ENCODE data around the gene RXRA.

The RXRA gene
- 12.1 to 36.5 reads per million in 2 donors for total RNA-seq

DNA sequence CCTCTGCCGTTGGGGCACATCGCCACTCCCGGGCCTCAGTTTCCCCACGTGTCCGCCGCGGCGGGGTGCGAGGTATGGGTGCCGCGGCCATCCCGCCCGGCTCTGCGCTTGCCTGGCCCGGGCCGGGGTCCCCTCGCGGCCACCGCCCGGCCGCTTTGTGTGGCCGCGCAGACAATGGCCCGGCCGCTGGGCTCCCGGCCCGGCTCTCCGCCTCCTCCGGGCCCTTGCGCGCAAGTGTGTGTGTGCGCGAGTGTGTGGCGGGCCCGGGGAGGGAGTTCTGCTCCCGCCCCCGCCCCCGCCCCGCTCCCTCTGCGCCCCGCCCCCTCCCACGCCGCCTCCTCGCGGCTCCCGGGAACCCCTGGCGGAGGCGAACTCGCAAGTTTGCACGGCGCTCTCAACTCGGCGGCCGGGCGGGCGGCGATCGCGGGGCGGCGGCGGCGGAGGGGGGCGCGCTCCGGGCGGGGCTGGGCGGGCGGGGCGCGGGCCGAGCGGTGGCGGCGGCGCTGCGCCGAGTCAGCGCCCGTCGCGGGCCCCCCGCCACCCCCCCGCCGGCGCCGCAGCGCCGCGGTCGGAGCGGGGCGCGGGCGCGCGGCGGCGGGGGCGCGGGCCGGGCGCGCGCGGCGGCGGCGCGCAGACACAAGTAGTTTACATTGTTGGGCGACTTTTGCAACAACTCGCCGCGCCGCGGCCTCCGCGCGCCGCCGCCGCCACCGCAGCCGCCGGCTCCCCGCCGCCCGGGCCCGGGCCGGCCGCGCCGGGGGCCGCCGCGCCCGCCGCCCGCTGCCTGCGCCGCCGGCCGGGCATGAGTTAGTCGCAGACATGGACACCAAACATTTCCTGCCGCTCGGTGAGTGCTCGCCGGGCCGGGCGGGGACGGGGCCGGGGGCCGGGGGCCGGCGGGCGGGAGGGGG is at the start of gene RXRA:
TSS of gene RXRA (plus strand) at position 643 of the 911 bp plus-strand sequence. CDS start at position 820, 177 bp downstream.
- peak; percentile 71 for DNase-seq

DNA sequence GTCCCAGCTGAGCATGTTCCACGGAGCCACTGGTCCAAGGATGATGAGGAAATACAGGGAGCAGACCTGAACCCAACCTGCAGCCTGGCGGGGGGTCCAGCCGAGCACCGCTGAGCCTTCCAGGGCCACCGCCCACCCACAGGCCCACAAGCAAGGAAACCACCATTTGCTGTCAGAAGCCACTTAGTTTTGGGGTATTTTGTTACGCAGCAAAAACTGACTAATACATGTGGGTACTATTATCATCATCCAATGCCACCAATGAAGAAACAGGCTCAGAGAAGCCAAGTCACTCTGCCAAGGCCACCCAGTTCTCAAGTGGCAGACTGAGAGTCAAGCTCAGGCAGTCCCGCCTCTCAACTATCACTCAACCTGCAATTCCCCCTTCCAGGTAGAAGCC is 48.0 kb upstream of the RXRA start:
- DNase-seq = no peak

DNA sequence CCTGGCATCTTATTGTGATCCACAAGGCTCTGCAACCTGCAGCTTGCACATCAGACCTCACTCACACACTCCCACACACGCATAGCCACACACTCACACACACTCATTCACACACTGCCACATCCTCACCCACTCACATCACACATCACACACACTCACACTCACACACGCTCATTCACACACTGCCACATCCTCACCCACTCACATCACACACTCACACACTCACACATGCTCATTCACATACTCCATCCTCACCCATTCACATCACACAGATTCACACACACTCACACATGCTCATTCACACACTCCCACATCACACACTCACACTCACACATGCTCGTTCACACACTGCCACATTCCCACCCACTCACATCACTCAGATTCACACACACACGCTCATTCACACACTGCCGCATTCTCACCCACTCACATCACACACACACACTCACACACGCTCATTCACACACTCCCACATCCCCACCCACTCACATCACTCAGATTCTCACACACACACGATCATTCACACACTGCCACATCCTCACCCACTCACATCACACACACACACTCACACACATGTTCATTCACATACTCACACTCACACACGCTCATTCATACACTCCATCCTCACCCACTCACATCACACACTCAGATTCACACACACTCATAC is 47.1 kb upstream of the RXRA start:
- DNase-seq = no peak

DNA sequence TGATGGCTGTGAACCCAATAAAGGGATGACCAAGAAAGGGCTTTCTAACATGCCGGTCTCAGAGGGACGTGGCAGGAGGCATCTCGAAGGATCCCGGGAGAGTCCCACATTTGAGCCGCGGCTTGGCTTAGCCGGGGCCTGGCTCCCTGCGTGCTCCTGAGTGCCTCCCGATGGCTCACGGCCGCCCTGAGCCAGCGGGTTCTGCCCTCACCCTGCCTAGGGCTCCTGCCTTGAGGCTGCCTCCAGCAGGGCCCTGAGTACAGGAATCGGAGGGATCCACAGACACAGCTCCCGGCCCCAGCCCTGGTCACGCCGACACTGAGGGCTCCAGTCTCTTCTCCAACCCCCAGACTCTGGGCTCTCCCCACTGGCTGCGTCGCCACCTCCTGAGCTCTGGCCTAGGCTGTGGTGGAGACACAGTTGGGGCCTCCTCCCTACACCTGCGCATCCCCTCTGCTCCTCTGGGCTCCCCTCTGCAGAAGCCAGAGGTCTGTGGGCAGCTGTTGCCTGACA is 44.1 kb upstream of the RXRA start:
- no peak for DNase-seq

DNA sequence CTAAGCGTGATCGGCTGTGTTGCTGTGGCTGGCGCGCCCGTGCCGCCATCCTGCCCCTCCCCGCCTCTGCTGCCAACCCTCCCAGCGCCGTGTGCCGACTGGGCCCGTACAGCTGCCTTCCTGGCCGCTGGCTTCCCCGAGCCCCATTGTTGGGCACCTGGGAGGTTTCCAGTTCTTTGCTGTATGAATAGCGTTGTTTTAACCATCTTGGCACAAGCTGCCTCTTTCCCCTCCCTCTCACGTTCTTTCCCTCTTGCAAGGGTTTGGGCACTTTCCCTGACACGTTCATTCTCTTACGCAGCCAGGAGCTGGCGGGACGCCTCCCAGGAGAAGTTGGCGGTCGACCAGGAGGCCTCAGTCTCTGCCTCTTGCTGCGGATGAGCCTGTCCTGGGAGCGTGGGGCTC is 43.1 kb upstream of the RXRA start:
- no peak for DNase-seq

DNA sequence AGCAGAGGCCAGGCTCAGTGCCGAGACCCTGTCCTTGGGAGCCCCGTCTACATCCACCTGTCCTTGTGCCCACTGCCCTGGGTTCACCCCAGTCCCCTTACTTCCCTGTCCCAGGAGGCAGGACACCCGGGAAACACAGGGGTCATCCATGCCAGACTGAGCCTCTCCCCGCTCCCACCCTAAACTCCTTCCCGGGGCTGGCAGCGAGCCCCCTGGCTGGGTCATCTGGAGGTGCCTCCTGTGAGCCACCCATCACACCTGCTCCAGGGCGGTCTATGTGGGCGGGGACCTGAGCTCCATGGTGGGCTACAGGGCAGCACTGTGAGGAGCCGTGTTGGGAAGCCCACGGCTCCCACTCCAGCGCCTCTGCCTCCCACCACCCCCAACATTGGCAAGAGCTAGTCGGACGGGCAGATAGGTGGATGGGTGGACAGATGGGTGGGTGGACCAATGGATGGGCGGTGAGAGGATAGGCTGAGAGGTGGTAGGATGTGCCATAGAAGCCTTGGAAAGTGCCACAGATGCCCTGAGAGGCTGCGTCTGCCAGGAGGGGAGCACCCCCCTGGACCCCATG is 42.5 kb upstream of the RXRA start:
- no peak for DNase-seq

DNA sequence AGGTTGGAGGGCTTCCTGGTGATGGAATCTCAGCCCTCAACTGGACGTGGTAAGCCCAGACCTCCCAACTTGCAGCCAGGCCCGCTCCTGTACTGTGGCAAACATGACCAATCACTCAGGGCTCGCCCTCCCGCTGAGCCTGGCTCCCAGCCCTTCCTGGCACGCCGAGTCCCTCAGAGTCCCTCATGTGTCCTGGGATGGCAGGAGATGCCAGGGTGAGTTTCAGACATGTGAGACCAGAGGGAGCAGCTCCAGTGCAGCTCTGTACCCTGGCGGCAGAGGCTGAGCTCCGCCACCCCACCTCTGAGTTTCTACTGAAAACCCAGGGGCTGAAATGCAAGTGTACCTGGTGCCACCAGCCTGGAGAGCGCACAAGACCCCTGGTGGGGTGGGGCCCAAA is 42.0 kb upstream of the RXRA start:
- no peak for DNase-seq

DNA sequence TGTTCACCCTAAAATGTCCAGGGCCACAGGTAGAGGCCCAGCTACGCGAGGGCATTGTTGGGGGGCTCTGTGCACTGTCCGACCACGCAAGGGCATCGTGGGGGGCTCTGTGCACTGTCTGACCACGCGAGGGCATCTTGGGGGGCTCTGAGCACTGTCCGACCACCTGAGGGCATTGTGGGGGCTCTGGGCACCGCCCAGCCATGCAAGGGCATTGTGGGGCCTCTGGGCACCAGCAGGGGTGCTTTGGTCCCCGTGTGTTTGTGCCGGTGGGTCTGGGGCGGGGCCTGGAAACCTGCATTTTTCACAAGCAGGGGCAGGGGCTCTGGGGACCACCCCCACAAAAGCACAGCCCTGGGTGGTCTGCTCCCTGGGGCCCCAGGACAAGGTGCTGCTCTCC is 41.5 kb upstream of the RXRA start:
- DNase-seq = no peak

DNA sequence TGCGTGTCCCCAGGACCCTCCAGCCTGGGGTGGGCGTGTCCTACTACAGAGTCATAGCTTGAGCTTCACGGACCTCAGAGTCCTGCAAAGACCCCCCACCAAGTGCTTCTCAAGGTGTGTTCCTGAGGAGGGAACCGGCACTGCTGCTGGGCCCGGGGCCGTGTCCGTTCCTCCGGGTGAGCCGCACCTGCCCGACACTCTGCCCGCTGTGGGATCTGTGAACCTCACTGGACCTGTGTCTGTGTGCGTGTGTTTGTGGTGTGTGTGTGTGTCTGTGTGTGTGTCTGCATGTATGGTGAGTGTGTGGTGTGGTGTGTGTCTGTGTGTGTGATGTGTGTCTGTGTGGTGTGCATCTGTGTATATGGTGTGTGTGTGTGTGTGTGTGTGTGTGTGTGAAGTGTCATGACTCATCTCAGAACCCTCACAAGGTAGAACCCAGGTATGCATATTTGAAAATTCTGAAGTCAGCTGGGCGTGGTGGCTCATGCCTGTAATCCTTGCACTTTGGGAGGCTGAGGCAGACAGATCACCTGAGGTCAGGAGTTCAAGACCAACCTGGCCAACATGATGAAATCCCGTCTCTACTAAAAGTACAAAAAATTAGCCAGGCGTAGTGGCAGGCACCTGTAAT is 40.9 kb upstream of the RXRA start:
- no peak for DNase-seq

DNA sequence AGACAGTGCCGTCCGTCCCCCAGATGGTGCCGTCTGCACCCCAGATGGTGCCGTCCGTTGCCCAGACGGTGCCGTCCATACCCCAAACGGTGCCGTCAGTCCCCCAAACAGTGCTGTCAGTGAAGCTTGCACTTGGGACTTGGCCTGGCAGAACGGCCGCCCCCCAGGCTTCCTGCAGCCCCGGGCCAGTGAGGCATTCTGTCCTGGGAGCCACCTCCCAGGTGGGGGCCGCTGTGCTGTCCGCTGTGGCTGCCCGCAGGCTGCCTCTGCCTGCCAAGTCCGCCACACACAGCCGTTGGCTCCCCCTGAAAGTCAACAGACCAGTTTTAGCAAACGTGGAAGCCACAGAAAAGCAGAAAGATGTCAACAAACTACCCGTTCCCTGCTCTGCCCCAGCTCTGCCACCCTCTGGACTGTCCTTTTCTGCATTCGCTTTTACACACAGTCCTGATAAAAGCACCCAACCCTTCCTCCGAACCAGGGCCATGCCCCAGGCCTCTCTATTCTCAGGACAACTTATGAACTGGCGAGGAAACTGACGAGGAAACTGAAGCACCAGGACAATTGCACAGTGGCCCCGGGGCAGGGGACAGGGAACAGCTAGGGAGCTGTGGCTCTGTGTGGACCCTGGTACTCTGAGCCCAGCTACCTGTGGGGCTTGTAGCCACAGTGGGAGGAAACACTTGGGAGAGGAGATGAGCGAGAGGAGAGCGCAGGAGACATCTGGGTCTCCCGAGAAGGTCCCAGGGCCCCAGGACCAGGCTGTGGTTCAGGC is 39.6 kb upstream of the RXRA start:
- no peak for DNase-seq

GRCh38 chr9:134287591-134288491 is 38.4 kb upstream of the RXRA start:
- no peak for DNase-seq

GRCh38 chr9:134288746-134289145 is 37.5 kb upstream of the RXRA start:
- no peak for DNase-seq

DNA sequence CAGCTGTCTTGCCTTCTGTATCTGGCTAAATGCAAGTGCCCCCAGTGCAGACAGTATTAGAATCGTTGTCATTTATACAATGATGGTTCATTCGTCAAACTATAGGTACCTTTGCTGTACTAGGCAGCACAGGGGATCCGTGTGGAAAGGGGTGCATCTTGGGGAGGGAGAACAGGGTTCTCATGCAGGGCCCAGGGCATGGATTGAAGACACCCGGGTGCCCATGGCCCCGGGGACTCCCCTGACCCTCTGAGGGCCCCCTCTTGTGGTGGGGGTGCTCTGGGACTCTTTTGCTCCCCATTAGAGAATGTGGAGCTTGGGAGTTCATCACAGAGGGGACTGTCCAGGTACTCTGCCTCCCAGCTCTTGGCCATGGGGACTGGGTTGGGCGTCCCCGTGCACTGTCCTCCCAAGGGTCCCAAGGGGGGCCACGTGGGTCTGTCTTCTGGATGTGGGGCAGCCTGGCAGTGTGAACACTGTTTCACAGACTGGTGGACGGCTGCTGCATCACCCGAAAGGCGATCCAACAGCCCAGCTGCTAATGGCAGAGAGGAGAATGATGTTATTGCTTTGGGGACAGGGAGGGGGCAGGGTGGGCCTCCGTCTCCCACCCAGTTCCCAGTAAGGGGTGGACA is 36.9 kb upstream of the RXRA start:
- no peak for DNase-seq

DNA sequence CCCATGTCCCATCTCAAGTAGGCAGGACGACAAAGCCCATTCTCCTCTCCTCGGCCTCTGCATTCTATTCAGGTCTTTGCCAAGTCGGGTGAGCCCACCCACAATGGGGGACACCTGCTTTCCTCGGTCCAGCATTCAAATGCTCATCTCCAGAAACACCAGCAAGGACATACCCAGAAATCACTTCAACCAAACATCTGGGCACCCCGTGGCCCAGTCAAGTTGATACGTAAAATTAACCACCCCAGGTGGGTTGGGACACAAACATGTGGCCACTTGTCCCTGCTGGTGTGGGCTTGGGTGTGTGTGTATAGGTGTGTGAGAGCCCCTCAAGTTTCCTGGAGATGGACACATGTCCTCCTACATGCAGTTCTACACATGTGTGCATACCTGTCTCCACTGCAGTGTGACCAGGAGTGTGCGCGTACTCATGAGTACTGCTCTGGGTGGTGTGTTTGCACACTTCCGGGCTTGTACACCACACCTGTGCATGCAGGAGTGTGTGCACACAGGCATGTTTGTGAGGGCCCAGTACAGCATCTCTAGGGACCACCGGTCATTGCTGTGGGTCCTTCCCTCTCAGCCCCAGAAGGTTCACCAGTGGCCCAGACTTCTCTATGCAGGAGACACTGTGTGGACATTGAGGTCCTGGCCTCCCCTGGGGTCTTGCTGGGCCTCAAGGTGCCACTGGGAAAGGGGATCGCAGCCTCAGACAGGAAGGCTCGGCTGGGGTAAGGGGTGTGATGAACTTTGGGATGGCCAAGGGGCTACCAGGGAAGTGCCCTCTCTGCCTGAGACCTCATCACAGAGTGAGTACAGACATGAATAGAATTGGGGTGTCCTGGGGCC is 35.4 kb upstream of the RXRA start:
- DNase-seq = no peak

DNA sequence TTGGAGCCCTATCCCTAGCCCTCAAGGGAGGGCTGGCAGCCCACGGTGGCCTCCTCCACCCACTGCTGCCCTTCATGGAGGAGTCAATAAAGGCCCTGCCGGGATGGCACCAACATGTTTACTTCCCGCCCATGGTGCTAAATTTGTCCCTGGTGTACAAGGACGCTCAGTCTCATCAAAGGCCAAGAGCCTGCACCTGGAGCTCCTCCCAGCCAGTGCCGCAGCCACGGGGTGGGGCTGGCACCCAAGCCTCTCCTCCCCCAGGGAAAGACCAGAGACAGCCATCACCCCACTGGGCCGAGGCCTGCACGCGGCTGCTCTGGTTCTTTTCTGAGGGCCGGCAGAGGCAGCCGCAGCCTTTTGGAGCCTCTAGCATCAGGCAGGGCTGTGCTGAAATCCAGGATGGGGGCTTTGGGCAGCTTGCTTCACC is 34.8 kb upstream of the RXRA start:
- no peak for DNase-seq

DNA sequence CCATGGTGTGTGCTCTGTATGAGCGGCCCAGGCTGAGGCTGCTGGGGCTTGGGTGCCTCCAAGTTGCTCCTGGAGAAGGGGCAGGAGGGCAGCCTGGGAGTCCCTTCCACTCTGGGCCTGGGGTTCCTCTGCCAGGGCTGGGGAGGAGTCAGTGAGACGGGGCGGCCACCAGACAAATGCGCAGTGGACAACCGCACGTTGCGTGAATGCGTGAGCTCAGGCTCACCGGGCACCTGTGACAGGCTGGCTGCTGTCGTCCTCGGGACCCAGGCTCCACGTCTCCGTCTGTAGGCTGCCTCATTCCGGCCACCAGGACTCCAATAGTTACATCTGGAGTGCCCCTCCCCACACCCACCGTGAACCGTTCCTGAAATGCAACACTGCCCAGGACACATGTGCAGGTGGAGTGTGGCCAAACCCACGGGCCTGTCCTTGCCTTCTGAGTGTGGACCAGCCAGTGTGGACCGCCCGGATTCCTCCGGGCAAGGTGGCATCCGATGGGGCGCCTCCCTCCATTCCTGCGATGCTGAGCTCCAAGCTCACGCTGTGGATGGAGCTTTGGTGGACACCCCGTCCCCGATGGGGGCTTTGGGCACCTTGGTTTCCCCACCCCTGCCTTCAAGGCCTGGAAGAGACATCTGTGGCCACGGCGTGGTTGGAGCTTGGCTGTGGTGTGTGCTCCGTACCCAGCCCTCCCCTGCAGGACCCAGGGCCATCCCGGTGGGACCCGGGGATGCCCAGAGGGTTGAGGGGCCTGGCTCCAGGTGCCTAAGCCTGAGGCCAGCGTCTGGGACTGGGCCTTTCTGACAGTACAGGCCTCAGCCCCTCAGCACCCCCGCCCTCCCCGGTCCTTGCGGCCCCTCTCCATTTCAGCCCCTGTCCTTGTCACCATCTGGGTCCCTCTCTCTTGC is 34.0 kb upstream of the RXRA start:
- DNase-seq = no peak

DNA sequence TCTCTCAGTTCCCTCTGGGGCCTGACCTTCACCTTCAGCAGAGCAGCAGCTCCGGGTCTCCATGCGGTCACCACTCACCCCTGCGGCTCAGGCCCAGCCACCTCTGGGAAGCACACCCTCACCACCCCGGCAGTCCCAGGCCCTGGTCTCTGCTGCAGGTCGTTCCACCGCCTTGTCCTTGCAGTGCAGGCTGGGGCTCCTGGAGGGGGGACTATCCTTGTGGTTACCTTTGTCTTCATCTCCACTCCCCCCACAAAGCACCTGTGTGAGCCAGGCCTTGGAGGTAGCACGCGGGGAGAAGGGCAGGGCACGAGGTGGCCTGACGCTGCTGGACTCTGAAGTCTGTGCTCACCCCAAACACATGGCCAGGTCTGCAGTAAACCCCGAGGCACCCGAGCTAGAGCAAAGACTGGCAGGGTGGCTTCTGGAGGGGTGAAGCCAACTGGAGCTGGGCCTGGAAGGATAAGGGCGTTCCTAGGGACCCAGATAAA is 33.2 kb upstream of the RXRA start:
- no peak for DNase-seq

GRCh38 chr9:134293611-134294152 is 32.6 kb upstream of the RXRA start:
- no peak for DNase-seq

All from T-helper 9 cell (primary cell).